IPS-18c (cell line): ENCODE measurements around the gene ABI3.

Experiments
- H3K4me3 ChIP-seq: 2 replicates; pipeline ENCODE4 v1.7.0; 2013; ENCODE audit warnings: low read depth, mild to moderate bottlenecking, low read length, moderate library complexity; ENCODE audit not compliant: insufficient read depth
- H3K9me3 ChIP-seq: one replicate; pipeline ENCODE4 v1.6.1; 2013; ENCODE audit warnings: mild to moderate bottlenecking, low read length, moderate library complexity; ENCODE audit not compliant: control insufficient read depth, insufficient read depth

The ABI3 gene

GRCh38 chr17:49193513-49194296, 16.8 kb upstream of the ABI3 start:
- Histone ChIP-seq H3K9me3 (no peaks in the 10 kb centered on the region), H3K4me3 (peak overlapping the region; percentile 98)

GRCh38 chr17:49194297-49194607, 16.3 kb upstream of the ABI3 start:
- Histone ChIP-seq H3K9me3 (no peaks in the 10 kb centered on the region), H3K4me3 (no peak overlapping the region; the same call in 1 of the 2 replicates)

- H3K9me3 ChIP-seq: no peaks in the 10 kb centered on the region
- no peak overlapping the region for H3K4me3 ChIP-seq
These were observed 14.8 kb upstream of the ABI3 start for GRCh38 chr17:49195751-49196150.

GRCh38 chr17:49196520-49196919, 14.0 kb upstream of the ABI3 start:
- no peaks in the 10 kb centered on the region for H3K9me3 ChIP-seq

GRCh38 chr17:49197346-49197998, 13.0 kb upstream of the ABI3 start:
- Histone ChIP-seq H3K9me3 (no peaks in the 10 kb centered on the region), H3K4me3 (no peak overlapping the region)

More at GRCh38 chr17:49196520-49196919, 14.0 kb upstream of the ABI3 start:
- no peak overlapping the region for H3K4me3 ChIP-seq

- no peak overlapping the region for H3K4me3 ChIP-seq
- H3K9me3 ChIP-seq: no peaks in the 10 kb centered on the region
These were observed 12.3 kb upstream of the ABI3 start for GRCh38 chr17:49198211-49198610.

GRCh38 chr17:49200423-49201083, 10.0 kb upstream of the ABI3 start:
- no peaks in the 10 kb centered on the region for H3K9me3 ChIP-seq
- no peak overlapping the region for H3K4me3 ChIP-seq

GRCh38 chr17:49201481-49201927, 9.0 kb upstream of the ABI3 start:
- Histone ChIP-seq H3K9me3 (no peaks in the 10 kb centered on the region), H3K4me3 (no peak overlapping the region)

GRCh38 chr17:49203796-49204195, 6.7 kb upstream of the ABI3 start:
- Histone ChIP-seq H3K9me3 (no peaks in the 10 kb centered on the region), H3K4me3 (no peak overlapping the region)

GRCh38 chr17:49204516-49204915, 6.0 kb upstream of the ABI3 start:
- H3K4me3 ChIP-seq: no peak overlapping the region
- no peaks in the 10 kb centered on the region for H3K9me3 ChIP-seq

GRCh38 chr17:49209061-49209571, 1.4 kb upstream of the ABI3 start:
- Histone ChIP-seq H3K9me3 (no peaks in the 10 kb centered on the region), H3K4me3 (no peak overlapping the region)

GRCh38 chr17:49213399-49213798, 2.9 kb downstream of the ABI3 start:
- H3K9me3 ChIP-seq: no peaks in the 10 kb centered on the region
- H3K4me3 ChIP-seq: no peak overlapping the region

- Histone ChIP-seq H3K4me3 (no peak overlapping the region), H3K9me3 (no peaks in the 10 kb centered on the region)
These were observed 3.3 kb downstream of the ABI3 start for GRCh38 chr17:49213847-49214246.

GRCh38 chr17:49214676-49215360, 4.3 kb downstream of the ABI3 start:
- no peak overlapping the region for H3K4me3 ChIP-seq

GRCh38 chr17:49216482-49216881, 6.0 kb downstream of the ABI3 start:
- Histone ChIP-seq H3K4me3 (no peak overlapping the region), H3K9me3 (no peaks in the 10 kb centered on the region)

More at GRCh38 chr17:49214676-49215360, 4.3 kb downstream of the ABI3 start:
- H3K9me3 ChIP-seq: no peaks in the 10 kb centered on the region

- Histone ChIP-seq H3K4me3 (no peak overlapping the region), H3K9me3 (no peaks in the 10 kb centered on the region)
These were observed 6.6 kb downstream of the ABI3 start for GRCh38 chr17:49216953-49217650.
